Smooth muscle cell (in vitro differentiated cells): ENCODE results near the gene PPM1K. TPM values are rescaled to one million over a fixed set of nuclear protein-coding genes. Genes with fewer than 3 reads are reported as not detected.

Experiments used
- DNase-seq: peaks from one replicate; lab custom pipeline; 2025; ENCODE audit not compliant: unreplicated experiment; lab: John Stamatoyannopoulos, UW
- H2AFZ ChIP-seq: fragments of 200-600 bp; sonication (generic); 2 replicates; pipeline ENCODE4 v1.6.0; 2016; ENCODE audit warnings: antibody characterized with exemption, low read depth, mild to moderate bottlenecking
- H3F3A ChIP-seq: fragments of 200-600 bp; sonication (generic); 2 replicates; pipeline ENCODE4 v1.6.0; 2017; ENCODE audit warnings: antibody characterized with exemption, low read depth
- H3K27ac ChIP-seq: fragments of 200-600 bp; sonication (generic); 2 replicates; pipeline ENCODE4 v1.5.1; 2016; ENCODE audit warnings: low read depth, mild to moderate bottlenecking
- H3K27me3 ChIP-seq: fragments of 200-600 bp; sonication (generic); 2 replicates; pipeline ENCODE4 v1.6.1; 2016; ENCODE audit warnings: low read depth, mild to moderate bottlenecking
- H3K36me3 ChIP-seq: fragments of 200-600 bp; sonication (generic); 2 replicates; pipeline ENCODE4 v1.5.1; 2016; ENCODE audit warnings: low read depth
- H3K4me1 ChIP-seq: fragments of 200-600 bp; sonication (generic); 2 replicates; pipeline ENCODE4 v1.5.1; 2016; ENCODE audit warnings: low read depth
- H3K4me2 ChIP-seq: fragments of 200-600 bp; sonication (generic); 2 replicates; pipeline ENCODE4 v1.6.0; 2016; ENCODE audit warnings: mild to moderate bottlenecking
- H3K4me3 ChIP-seq: fragments of 200-600 bp; sonication (generic); 2 replicates; pipeline ENCODE4 v1.5.1; 2016; ENCODE audit warnings: mild to moderate bottlenecking
- H3K79me2 ChIP-seq: fragments of 200-600 bp; sonication (generic); 2 replicates; pipeline ENCODE4 v1.6.0; 2016; ENCODE audit warnings: low read depth, mild to moderate bottlenecking
- H3K9ac ChIP-seq: fragments of 200-600 bp; sonication (generic); 2 replicates; pipeline ENCODE4 v1.6.0; 2016; ENCODE audit warnings: low read depth
- H3K9me3 ChIP-seq: fragments of 200-600 bp; sonication (generic); replicated peaks from 2 replicates; pipeline ENCODE4 v1.5.1; 2016; ENCODE audit warnings: low read depth
- H4K20me1 ChIP-seq: fragments of 200-600 bp; sonication (generic); 2 replicates; pipeline ENCODE4 v1.6.0; 2016; ENCODE audit warnings: low read depth
- WGBS: methylation state at CpG from one replicate; pipeline ENCODE4 v1.1.7; 2016; ENCODE audit warnings: low lambda C conversion rate; 5-methylcytosine and 5-hydroxymethylcytosine counted together
- polyA plus RNA-seq: library from polyadenylated mRNA; unstranded; fragments of >200 nt; fragmentation: Nextera tagmentation; extraction: Ambion mirVana; gene quantifications from 2 replicates; pipeline ENCODE4 v1.2.1, GENCODE V29; 2016
- total RNA-seq: library from RNA; depleted of rRNA; stranded (reverse); fragments of >200 nt; gene quantifications from 2 replicates; pipeline ENCODE4 v1.2.3, GENCODE V29; 2014
- TF ChIP-seq, protein P1 (sequence below): fragments of 200-600 bp; sonication (generic); IDR thresholded peaks from 2 replicates; pipeline ENCODE4 v1.5.1; 2017; ENCODE audit warnings: borderline replicate concordance, mild to moderate bottlenecking, antibody characterized with exemption; ENCODE audit not compliant: insufficient read depth, poor library complexity, severe bottlenecking

The PPM1K gene
- total RNA-seq (18.3 and 22.5 TPM in 2 replicates), polyA plus RNA-seq (11.8 and 16.8 TPM in 2 replicates)

- H3K36me3 ChIP-seq: no peaks in the 10 kb centered on the region
- peak within 1 kb of the TSS; percentile 96 for H3K27ac ChIP-seq
- peak within 1 kb of the TSS; percentile 74 for H3K4me3 ChIP-seq
- peak within 1 kb of the TSS; percentile 91 for H3K9ac ChIP-seq
- 2% methylated on average over 50 of the region's 55 CpGs for WGBS
- H3K4me1 ChIP-seq: peaks cover 6% of the 10 kb centered on the region
- peak; percentile 98 for DNase-seq
- H2AFZ ChIP-seq: peak within 1 kb of the TSS; percentile 98
- peaks cover 8% of the 10 kb centered on the region for H3F3A ChIP-seq
- no peaks in the 10 kb centered on the region for H3K27me3 ChIP-seq
- H3K4me2 ChIP-seq: peak within 1 kb of the TSS; percentile 91
- peaks cover 29% of the 10 kb centered on the region for H3K79me2 ChIP-seq
- peaks cover 6% of the 10 kb centered on the region for H4K20me1 ChIP-seq
- no peaks in the 10 kb centered on the region for H3K9me3 ChIP-seq
- TF ChIP-seq, protein P1, sequence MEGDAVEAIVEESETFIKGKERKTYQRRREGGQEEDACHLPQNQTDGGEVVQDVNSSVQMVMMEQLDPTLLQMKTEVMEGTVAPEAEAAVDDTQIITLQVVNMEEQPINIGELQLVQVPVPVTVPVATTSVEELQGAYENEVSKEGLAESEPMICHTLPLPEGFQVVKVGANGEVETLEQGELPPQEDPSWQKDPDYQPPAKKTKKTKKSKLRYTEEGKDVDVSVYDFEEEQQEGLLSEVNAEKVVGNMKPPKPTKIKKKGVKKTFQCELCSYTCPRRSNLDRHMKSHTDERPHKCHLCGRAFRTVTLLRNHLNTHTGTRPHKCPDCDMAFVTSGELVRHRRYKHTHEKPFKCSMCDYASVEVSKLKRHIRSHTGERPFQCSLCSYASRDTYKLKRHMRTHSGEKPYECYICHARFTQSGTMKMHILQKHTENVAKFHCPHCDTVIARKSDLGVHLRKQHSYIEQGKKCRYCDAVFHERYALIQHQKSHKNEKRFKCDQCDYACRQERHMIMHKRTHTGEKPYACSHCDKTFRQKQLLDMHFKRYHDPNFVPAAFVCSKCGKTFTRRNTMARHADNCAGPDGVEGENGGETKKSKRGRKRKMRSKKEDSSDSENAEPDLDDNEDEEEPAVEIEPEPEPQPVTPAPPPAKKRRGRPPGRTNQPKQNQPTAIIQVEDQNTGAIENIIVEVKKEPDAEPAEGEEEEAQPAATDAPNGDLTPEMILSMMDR: peak; percentile 5
These were observed at the start of gene PPM1K for GRCh38 chr4:88284439-88285234. TSS of gene PPM1K (minus strand) at chr4:88284561. CDS start at chr4:88278583, 5,978 bp downstream.

- Histone ChIP-seq H3K79me2 (no peaks in the 10 kb centered on the region), H3K4me1 (no peaks in the 10 kb centered on the region), H3K36me3 (no peaks in the 10 kb centered on the region), H3F3A (no peaks in the 10 kb centered on the region), H3K27ac (no peak overlapping the region), H3K27me3 (no peaks in the 10 kb centered on the region), H4K20me1 (no peaks in the 10 kb centered on the region), H2AFZ (no peak overlapping the region), H3K9ac (no peak overlapping the region), H3K4me3 (no peak overlapping the region), H3K9me3 (no peaks in the 10 kb centered on the region), H3K4me2 (no peak overlapping the region)
- no peak for DNase-seq
- WGBS: 95% methylated on average over 1 of the region's 1 CpG
- TF ChIP-seq, protein P1: no peak
These were observed 49.5 kb upstream of the PPM1K start for GRCh38 chr4:88333741-88334405.

DNA sequence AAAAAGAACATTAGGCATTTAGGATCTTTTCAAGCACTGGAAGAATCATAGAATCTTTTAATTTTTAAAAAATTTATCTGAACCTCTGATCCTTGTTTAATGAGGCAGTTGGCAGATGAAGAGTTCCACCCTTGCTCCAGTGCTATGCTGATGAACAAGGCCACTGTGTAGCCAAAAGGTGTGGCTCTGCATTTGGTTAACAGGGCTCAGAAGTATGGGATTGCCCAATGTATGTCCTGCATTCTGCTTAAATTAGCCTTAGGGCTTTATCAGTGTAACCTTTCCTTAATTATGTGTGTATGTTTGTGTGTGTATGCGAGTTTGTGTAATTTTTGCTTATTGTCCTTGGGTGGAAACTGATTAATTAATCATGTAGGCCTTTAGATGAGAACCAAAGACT, 43.3 kb upstream of the PPM1K start:
- H3K4me2 ChIP-seq: no peak overlapping the region
- no peak overlapping the region for H2AFZ ChIP-seq
- 95% methylated on average over 1 of the region's 1 CpG for WGBS
- no peak overlapping the region for H3K27ac ChIP-seq
- H3K4me3 ChIP-seq: no peak overlapping the region
- H3K36me3 ChIP-seq: no peaks in the 10 kb centered on the region
- no peaks in the 10 kb centered on the region for H3K27me3 ChIP-seq
- no peak overlapping the region for H3K9ac ChIP-seq
- no peak for DNase-seq
- TF ChIP-seq, protein P1: no peak
- no peaks in the 10 kb centered on the region for H4K20me1 ChIP-seq
- no peaks in the 10 kb centered on the region for H3F3A ChIP-seq
- H3K79me2 ChIP-seq: no peaks in the 10 kb centered on the region
- H3K4me1 ChIP-seq: no peaks in the 10 kb centered on the region
- no peaks in the 10 kb centered on the region for H3K9me3 ChIP-seq
